Erythroblast (primary cell): Measurements from ENCODE around the gene KLHDC10.

Experiments
- DNase-seq, 2 experiments: peaks; one replicate each; lab custom pipeline; 2025; lab: John Stamatoyannopoulos, UW
- GATA1 ChIP-seq: IDR thresholded peaks from 2 replicates; pipeline ENCODE4 v1.6.1; 2011; ENCODE audit warnings: low read depth, mild to moderate bottlenecking, control low read depth, low read length, moderate library complexity
- POLR2A ChIP-seq: IDR thresholded peaks from 2 replicates; pipeline ENCODE4 v1.6.1; 2011; ENCODE audit warnings: mild to moderate bottlenecking, low read length

KLHDC10 gene

GRCh38 chr7:130135208-130136205 lies 65.2 kb downstream of the KLHDC10 start:
- TF ChIP-seq GATA1 (no peak), POLR2A (no peak)
- DNase-seq = peak; percentile 44 to 67

- peak in 1 of 2 experiments; percentile 15 for DNase-seq
- TF ChIP-seq POLR2A (no peak), GATA1 (no peak)
Measured at GRCh38 chr7:130136579-130137167, 66.3 kb downstream of the KLHDC10 start.

GRCh38 chr7:130137207-130137606 lies 66.9 kb downstream of the KLHDC10 start:
- no peak for TF ChIP-seq POLR2A
- no peak for TF ChIP-seq GATA1

GRCh38 chr7:130139193-130139960 lies 69.0 kb downstream of the KLHDC10 start:
- TF ChIP-seq GATA1 = no peak
- no peak for TF ChIP-seq POLR2A

More at GRCh38 chr7:130137207-130137606, 66.9 kb downstream of the KLHDC10 start:
- DNase-seq = no peak

GRCh38 chr7:130140551-130141160 lies 70.3 kb downstream of the KLHDC10 start:
- no peak for DNase-seq
- no peak for TF ChIP-seq GATA1
- TF ChIP-seq POLR2A = no peak

More at GRCh38 chr7:130139193-130139960, 69.0 kb downstream of the KLHDC10 start:
- no peak for DNase-seq

- peak; percentile 85 to 89 for DNase-seq
- TF ChIP-seq POLR2A (peak; percentile 75), GATA1 (no peak)
Measured at GRCh38 chr7:130141161-130141883, 71.0 kb downstream of the KLHDC10 start.

GRCh38 chr7:130141884-130142653 lies 71.7 kb downstream of the KLHDC10 start:
- no peak for TF ChIP-seq POLR2A
- TF ChIP-seq GATA1 = no peak
- peak in 1 of 2 experiments; percentile 41 for DNase-seq

GRCh38 chr7:130142654-130143333 lies 72.5 kb downstream of the KLHDC10 start:
- no peak for TF ChIP-seq GATA1
- no peak for TF ChIP-seq POLR2A
- no peak for DNase-seq

GRCh38 chr7:130143334-130143732 lies 73.0 kb downstream of the KLHDC10 start:
- DNase-seq = no peak
- TF ChIP-seq GATA1 = no peak
- no peak for TF ChIP-seq POLR2A

- DNase-seq = no peak
- TF ChIP-seq GATA1 (no peak), POLR2A (no peak)
Measured at GRCh38 chr7:130143986-130144311, 73.6 kb downstream of the KLHDC10 start.
